Parathyroid adenoma (tissue), 2 donors: ENCODE measurements around the gene EEF1G.

Experiments used
- H2AFZ ChIP-seq: fragments of 300-600 bp; sonication (generic); one replicate; pipeline ENCODE4 v1.7.0; 2017; ENCODE audit warnings: antibody characterized with exemption, mild to moderate bottlenecking
- H3K27ac ChIP-seq: fragments of 300-600 bp; sonication (generic); one replicate; pipeline ENCODE4 v1.7.0; 2017
- H3K27me3 ChIP-seq: fragments of 300-600 bp; sonication (generic); one replicate; pipeline ENCODE4 v1.7.0; 2017; ENCODE audit warnings: low read length; ENCODE audit not compliant: control insufficient read depth, insufficient read depth
- H3K36me3 ChIP-seq: fragments of 300-600 bp; sonication (generic); one replicate; pipeline ENCODE4 v1.7.0; 2017; ENCODE audit warnings: low read length; ENCODE audit not compliant: control insufficient read depth, insufficient read depth
- H3K4me1 ChIP-seq: fragments of 300-600 bp; sonication (generic); one replicate; pipeline ENCODE4 v1.7.0; 2017; ENCODE audit warnings: control low read depth
- H3K4me2 ChIP-seq: fragments of 300-600 bp; sonication (generic); one replicate; pipeline ENCODE4 v1.7.0; 2017; ENCODE audit warnings: low read length
- H3K4me3 ChIP-seq: fragments of 300-600 bp; sonication (generic); one replicate; pipeline ENCODE4 v1.7.0; 2017; ENCODE audit warnings: low read depth, low read length
- H3K79me2 ChIP-seq: fragments of 300-600 bp; sonication (generic); one replicate; pipeline ENCODE4 v1.7.0; 2017; ENCODE audit warnings: control low read depth
- H3K9ac ChIP-seq: fragments of 300-600 bp; sonication (generic); one replicate; pipeline ENCODE4 v1.7.0; 2017; ENCODE audit warnings: mild to moderate bottlenecking
- H3K9me3 ChIP-seq: fragments of 300-600 bp; sonication (generic); one replicate; pipeline ENCODE4 v1.7.0; 2017; ENCODE audit warnings: low read length; ENCODE audit not compliant: control insufficient read depth
- CTCF ChIP-seq: fragments of 300-600 bp; sonication (generic); IDR thresholded peaks from one replicate; pipeline ENCODE4 v1.7.0; 2017; ENCODE audit warnings: antibody characterized with exemption, mild to moderate bottlenecking
- donor health status: primary hyperparathyroidism.

The EEF1G gene

GRCh38 chr11:62542750-62543567 is 30.7 kb downstream of the EEF1G start:
- Histone ChIP-seq H3K4me1 (peaks cover 9% of the 10 kb centered on the region), H3K79me2 (peaks cover 21% of the 10 kb centered on the region), H3K9ac (no peak overlapping the region), H3K36me3 (no peaks in the 10 kb centered on the region), H3K4me3 (peak overlapping the region; percentile 40), H3K4me2 (peak overlapping the region; percentile 53), H3K9me3 (no peaks in the 10 kb centered on the region), H3K27ac (peak overlapping the region; percentile 48), H3K27me3 (no peaks in the 10 kb centered on the region), H2AFZ (peak overlapping the region; percentile 51)
- TF ChIP-seq CTCF, result peak; percentile 89

GRCh38 chr11:62542111-62542745 is 31.5 kb downstream of the EEF1G start:
- Histone ChIP-seq H3K27me3 (no peaks in the 10 kb centered on the region), H3K9ac (no peak overlapping the region), H3K4me1 (peaks cover 9% of the 10 kb centered on the region), H3K36me3 (no peaks in the 10 kb centered on the region), H3K9me3 (no peaks in the 10 kb centered on the region), H3K4me3 (peak overlapping the region; percentile 40), H3K4me2 (peak overlapping the region; percentile 53), H3K27ac (peak overlapping the region; percentile 48), H3K79me2 (peaks cover 21% of the 10 kb centered on the region), H2AFZ (no peak overlapping the region)
- no peak for TF ChIP-seq CTCF

GRCh38 chr11:62540804-62541701 is 32.6 kb downstream of the EEF1G start:
- H3K27ac ChIP-seq, result no peak overlapping the region
- H3K27me3 ChIP-seq, result no peaks in the 10 kb centered on the region
- peaks cover 21% of the 10 kb centered on the region for H3K79me2 ChIP-seq
- H3K9ac ChIP-seq, result no peak overlapping the region
- H2AFZ ChIP-seq, result no peak overlapping the region
- no peak overlapping the region for H3K4me3 ChIP-seq
- no peaks in the 10 kb centered on the region for H3K36me3 ChIP-seq
- no peak overlapping the region for H3K4me2 ChIP-seq
- no peaks in the 10 kb centered on the region for H3K9me3 ChIP-seq
- H3K4me1 ChIP-seq, result peaks cover 9% of the 10 kb centered on the region
- no peak for TF ChIP-seq CTCF

- H3K4me2 ChIP-seq, result peak overlapping the region; percentile 31
- TF ChIP-seq CTCF, result no peak
- no peak overlapping the region for H3K27ac ChIP-seq
- H2AFZ ChIP-seq, result no peak overlapping the region
- peaks cover 9% of the 10 kb centered on the region for H3K4me1 ChIP-seq
- no peak overlapping the region for H3K9ac ChIP-seq
- H3K36me3 ChIP-seq, result no peaks in the 10 kb centered on the region
- no peaks in the 10 kb centered on the region for H3K27me3 ChIP-seq
- H3K4me3 ChIP-seq, result no peak overlapping the region
- peaks cover 18% of the 10 kb centered on the region for H3K79me2 ChIP-seq
- no peaks in the 10 kb centered on the region for H3K9me3 ChIP-seq
These were observed 34.3 kb downstream of the EEF1G start for GRCh38 chr11:62539238-62539925.
